NCI-H2171 (cell line): ENCODE measurements around the gene RGL1.
A peak's percentile ranks its signal among the peaks of the same experiment; 100 is the strongest.

ENCODE experiments used
- DNase-seq: peaks from one replicate; lab custom pipeline; 2025; lab: John Stamatoyannopoulos, UW

The RGL1 gene

DNA sequence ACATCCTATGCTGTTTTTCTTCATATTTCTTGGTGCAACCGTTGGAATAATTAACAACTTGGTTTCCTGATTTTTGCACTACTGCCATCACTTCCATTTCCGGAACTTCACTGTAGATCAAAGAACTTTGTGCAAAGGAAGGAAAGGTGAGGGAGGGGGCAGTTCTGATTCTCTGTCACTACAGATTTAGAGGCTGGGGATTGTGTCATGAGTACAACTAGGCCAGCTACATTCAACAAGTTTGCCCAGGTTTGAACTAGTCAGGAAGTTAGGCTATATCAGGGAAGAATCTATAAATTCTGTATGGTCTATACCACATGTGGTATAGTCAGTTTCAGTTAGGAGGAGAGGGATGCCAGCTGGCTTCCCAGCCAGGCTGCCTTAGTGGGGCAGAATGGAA lies 84.2 kb downstream of the RGL1 start:
- DNase-seq = no peak

DNA sequence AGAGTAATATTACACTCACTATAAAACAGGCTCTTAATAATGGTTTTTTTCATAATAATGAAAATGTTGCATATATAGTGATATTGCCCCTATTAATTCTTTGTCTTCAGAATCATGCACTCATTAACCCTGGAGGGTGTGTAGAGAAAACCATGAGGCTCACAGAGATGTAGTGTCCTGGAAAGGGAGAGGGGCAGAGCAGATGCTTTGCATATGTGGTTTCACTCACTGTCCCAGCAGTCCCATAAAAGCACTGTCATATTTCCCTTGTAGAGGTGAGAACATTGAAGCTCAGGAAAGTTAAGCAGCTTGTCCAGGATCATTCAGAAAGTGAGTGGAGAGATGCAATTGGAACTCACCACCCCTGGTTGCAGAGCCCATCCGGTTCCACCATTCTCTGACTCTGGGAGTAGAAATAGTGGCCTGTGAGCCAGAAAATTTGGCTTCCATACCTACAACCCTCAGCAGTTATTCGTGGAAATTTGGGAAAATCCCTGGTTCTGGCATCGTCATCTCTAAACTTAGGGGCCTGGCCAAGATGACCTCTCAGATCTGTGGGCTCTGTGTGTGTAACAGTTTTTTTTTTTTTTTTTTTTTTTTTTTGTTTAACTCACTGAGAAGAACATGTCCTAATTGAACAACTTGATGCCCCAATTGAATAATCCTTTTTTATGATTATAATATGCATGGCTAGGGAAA lies 86.4 kb downstream of the RGL1 start:
- no peak for DNase-seq

DNA sequence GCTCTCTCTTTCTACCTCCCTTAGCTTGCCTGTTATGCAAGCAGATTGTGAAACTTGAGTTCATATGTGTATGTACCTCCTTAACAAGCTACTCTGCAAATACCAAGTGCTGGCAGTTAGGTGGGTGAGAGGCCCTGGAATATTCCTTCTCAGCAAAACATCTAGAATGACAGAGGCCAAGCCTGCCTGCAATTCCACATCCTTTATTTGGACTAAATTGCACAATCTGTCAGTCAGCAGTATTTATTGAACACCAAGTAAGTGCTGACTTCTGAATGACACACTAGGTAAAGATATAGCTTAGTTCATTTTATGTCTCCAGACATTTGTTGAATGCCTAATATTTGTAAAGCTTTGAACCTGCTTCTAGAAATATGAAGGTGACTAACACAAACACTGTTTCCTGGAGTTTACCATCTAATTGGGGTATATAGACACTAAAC lies 87.5 kb downstream of the RGL1 start:
- DNase-seq = no peak

DNA sequence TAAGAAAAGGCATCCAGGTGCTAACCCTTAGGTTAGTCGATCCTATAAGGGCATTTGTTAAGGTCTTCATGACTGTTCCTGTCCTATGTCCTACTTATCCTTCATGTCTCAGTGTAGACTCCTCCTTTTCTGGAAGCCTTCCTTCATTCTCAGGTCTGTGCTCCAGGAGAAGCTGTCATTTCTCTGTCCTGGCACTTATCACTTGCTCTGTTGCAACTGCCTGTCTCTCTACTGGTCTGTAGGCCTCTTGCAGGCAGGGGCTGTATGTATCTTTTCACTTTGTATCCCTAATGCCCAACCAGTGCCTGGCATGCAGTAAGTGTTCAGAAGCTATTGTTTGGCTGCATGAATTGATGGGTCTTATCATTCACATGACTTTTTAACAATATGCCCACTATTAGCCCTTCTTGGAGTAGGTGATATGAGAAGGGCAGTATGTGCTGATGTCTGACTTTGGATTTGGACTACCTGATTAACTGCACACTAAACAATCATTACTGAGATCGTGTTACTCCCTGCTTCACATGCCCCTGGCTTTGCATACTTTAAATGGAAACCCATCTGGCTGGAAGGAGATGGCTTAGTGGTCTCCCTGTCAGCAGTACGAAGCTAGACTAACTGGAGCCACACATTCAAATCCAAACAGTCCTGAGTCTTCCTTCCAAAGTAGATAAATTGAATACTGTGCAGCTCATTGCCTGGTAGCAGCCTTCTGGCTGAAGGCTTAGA lies 88.8 kb downstream of the RGL1 start:
- no peak for DNase-seq

DNA sequence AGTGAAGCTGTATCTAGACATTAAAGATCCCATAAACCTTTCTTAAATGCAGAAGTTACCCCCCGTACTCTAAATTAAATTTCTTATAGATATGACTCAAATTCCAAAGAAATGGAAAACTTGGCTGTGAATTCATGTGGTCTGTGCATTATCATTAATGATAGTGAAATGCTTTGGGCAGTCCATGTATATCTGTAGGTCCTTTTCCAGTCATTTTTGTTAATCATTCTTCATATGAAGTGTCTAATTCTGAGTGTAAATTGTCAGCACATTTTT lies 89.3 kb downstream of the RGL1 start:
- no peak for DNase-seq

GRCh38 chr1:183896466-183897048 lies 91.6 kb downstream of the RGL1 start:
- no peak for DNase-seq

GRCh38 chr1:183898001-183898396 lies 93.1 kb downstream of the RGL1 start:
- DNase-seq = no peak

DNA sequence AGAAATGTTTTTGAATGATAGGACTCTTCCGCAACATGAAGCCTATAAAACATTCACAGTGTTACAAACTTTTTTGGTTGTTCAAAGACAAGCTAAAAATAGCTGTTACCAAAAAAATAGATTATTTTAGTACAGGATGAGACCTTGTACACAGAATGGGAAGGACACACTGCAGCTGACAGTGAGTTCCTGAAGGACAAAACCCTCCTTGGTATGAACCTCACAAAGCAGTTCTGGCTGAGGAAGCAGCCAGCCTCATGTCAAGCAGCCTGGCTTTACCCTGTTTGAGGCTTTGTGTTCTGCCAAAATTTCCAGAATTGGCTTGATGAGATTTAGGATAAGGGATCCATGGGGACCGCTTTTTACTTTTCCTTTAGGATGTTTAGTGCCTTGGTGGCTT lies 93.7 kb downstream of the RGL1 start:
- no peak for DNase-seq

DNA sequence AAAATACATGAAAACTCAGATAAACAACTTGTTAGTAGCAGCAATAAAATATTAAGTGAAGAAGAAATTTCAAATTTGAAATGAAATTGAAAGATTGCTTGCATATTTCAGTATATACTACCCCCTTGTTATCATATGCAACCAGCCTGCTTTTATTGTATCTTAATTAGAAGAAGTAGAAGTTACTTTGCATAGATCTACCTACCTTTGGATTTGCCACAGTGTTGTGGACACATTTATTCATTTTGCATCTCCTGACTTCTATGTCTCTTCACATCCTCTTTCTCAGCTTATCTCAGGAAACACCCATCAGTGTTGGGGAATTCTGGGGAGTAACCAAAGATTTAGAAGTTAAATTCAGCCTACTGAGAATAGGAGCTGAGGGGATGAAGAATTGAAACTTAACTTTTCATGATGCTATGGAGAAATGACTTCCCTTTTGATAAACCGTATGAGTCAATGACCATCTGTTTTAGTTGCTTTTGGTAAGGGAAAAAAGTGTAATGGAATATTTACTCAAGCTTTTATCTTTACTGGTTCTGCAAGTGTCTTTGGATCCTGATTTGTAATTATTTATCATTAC lies 96.9 kb downstream of the RGL1 start:
- DNase-seq = no peak

DNA sequence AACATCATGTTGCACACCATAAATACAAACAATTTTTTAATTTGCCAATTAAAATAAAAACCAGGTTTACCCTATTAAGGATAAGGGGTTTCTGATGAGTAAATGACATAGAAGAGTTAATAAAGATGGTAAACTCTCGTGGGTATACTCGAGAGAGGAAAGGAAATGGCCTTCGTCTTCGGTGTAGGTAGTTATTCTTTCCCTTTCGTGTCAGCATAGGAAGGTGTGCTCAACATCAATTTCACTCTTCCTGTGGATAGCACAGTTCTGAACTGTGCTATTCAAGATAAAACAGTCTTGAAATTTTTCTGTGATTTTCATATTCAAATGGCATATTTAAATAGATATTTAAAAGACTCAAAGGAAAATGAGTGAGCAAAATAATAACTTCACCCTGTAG lies 98.2 kb downstream of the RGL1 start:
- no peak for DNase-seq

DNA sequence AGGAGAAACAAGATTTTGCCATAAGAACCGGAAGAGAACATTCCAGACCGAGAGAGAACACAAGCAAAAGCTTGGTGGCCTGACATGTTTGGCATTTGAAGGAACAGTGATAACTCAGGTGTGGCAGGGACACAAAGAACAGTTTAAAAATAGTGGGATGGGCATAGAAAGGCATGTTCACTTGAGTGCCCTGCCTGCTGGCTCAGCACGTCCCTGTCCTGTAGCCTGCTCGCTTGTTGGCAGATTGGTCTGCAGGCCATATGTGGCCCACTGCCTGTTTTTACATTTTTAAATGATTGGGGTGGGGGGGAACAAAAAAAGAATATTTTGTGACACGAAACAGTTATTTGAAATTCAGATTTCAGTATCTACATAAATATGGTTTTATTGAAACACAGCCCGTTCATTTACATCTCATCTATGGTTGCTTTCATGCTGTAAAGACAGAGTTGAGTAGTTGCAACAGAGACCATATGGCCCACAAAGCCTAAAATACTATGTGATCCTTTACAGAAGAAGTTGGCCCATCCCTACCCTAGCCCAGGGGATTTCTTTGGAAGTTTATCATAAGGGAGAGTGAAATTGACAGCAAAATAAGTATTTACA lies 100.7 kb downstream of the RGL1 start:
- no peak for DNase-seq

DNA sequence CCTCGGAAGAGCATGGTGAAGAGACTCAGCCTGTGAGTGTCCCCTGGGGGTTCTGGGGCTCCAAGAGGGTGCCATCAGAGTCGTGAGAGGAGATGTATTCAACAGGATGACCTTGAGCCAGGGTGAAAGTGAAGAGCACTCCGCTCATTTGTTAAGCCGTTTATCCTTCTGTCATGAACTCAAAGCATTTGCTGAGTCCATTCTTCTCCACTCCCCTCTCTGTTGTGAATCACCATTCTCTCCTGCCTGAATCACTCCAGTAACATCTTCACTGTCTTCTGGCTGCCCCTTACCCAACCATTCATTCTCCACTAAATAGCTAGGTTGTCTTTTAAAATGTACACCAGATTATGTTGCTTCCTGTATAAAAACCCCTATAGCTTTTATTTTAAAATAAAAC lies 102.2 kb downstream of the RGL1 start:
- no peak for DNase-seq

GRCh38 chr1:183908079-183908478 lies 103.2 kb downstream of the RGL1 start:
- no peak for DNase-seq

- DNase-seq = no peak
Measured at GRCh38 chr1:183909672-183910071, 104.8 kb downstream of the RGL1 start.

- DNase-seq = no peak
Measured at GRCh38 chr1:183910845-183911244, 105.9 kb downstream of the RGL1 start.

DNA sequence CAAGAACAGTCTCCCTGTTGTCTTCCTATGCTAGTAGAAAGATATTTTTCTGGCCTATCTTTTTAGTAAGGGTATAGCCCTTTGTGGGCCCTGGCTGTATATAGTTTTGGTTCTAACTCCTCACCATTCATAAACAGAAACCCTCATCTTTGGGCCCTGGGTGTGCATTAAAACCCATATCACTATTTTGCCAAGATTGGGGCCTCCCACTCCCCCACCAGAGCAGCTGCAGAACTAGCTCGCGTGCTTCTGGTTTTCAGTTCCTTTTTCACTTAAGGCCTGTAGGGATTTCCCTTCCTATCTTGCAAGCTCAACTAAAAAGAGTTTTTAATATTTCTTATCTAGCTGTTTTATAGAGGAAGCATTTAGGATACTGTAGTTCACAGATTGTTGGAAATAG lies 106.4 kb downstream of the RGL1 start:
- DNase-seq = no peak

DNA sequence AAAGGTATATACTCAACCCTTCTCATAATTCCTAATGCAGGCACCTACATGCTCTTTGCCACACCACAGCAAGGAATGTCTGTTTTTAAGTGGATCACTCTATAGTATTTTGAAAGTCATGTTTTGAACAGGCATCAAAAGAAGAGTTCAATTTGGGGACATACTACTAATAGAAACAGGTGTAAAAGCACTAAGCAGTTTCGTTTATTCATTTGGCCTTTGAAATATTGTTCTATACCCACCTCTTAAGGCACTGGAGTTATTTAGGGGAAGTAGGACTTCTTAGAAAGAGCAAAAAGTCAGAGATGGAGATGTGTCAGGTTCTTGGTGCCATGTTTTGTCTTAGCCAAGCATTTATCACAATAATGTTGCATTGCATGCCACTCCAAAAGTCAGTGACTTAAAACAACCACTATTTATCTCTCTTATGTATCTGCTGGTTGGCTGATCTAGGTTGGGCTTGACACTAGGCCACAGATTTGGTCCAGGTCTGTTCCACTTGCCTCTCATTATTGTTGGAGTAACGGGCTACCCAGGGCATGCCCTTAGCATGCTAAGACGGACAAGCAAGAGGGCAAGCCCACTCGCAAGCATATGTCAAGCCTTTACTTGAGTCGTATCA lies 107.5 kb downstream of the RGL1 start:
- DNase-seq = no peak

GRCh38 chr1:183913567-183913993 lies 108.7 kb downstream of the RGL1 start:
- no peak for DNase-seq

DNA sequence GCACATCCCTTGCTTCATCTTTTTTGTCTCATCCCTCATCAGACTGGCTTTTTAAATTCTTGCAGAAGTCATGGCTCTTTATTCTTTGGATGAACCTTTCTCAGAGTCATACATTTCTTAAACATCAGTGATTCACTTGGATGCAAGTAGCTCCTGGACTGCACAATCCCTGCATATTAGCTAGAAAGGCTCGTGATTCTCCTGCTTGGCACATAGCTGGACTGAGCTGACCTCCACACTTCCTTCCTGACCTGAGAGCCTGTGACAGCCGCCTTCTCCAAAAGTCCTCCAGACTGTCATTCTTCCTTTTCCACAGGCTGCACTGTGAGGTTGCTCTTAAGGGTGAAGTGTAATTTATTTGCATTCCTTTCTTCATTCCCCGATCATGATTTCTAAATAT lies 109.4 kb downstream of the RGL1 start:
- DNase-seq = no peak

DNA sequence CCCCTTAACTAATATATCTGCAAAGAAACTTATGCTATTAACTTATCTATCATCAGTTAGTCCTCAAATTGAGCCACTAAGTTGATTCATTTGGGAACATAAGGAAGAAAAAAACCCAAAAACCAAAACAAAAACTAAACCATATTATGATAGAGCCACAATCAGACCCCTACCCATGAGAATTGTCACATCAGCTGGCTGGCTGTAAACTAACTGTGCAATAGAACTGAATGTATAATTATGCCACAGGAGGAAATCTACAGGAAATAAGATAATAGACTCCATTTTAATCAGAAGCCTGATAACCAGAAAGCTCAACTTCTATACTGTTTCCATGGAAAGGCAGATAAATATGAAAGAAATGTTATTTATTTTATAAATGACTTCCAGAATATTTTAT lies 110.0 kb downstream of the RGL1 start:
- no peak for DNase-seq

DNA sequence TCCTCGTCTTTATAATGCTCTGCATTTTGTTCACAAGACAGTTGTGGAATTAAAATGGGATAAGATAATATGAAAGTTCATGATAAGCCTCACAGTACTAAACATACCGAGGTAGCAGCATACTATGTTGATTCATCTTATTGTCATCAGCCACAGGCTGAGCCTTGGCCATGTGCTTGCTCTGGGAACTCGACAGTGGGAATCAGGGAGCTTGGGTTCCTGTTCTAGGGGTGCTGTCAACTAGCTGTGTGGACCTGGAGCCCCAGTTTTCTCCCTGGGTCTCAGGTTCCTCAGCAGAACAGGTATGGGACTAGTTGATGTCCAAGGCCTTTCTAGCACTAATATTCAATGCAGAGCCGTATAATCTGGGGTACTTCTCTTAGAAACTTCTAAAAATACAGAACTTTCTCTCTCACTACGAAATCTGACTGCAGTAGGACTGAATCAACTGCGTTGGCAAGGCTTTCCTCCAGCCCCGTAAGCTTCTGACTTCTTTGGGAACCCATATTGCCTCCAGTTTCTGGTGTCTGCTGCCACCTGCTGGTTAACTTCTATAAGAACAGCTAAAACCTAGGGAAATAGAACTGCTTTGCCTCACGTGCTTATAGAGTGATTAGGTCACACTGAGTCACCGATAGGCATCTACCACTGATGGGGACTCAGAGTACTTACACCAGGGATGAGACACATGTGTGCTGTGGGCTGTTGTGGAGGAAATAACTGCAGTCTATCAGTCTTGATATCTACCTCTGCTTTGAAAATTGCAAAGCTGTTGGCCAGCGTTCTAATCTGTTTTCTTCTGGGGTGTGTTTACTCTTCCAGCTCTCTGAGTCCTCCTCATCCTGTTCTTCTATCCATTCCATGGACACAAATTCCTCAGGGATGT lies 110.9 kb downstream of the RGL1 start:
- peak; percentile 87 for DNase-seq
